Measurements from ENCODE around the gene AHRR.

DNA sequence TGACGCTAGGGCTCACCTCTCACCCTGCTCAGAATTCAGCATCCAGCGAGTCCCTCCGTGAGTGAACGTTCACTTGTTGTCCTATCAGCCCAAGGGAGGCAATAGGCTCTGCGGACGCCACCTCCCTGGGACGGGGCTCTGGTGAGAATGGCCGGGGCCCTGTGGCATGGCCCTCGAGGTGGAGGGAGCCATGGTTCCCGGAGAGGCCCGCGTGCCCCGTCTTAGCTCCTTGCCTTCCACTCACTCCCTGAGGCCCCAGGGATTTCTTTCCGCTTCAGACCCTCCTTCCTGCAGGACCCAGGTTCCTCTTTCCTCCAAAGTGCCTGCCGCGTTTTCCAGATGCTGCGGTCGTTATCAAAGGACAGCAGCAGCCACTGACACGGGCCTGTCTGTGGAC lies 142.9 kb downstream of the AHRR start:
- TF ChIP-seq, protein P1, sequence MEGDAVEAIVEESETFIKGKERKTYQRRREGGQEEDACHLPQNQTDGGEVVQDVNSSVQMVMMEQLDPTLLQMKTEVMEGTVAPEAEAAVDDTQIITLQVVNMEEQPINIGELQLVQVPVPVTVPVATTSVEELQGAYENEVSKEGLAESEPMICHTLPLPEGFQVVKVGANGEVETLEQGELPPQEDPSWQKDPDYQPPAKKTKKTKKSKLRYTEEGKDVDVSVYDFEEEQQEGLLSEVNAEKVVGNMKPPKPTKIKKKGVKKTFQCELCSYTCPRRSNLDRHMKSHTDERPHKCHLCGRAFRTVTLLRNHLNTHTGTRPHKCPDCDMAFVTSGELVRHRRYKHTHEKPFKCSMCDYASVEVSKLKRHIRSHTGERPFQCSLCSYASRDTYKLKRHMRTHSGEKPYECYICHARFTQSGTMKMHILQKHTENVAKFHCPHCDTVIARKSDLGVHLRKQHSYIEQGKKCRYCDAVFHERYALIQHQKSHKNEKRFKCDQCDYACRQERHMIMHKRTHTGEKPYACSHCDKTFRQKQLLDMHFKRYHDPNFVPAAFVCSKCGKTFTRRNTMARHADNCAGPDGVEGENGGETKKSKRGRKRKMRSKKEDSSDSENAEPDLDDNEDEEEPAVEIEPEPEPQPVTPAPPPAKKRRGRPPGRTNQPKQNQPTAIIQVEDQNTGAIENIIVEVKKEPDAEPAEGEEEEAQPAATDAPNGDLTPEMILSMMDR (IDR thresholded peaks at IDR 0.05 in 2 of 3, conservative IDR thresholded peaks at IDR 0.05 in 1 of 3; ENCODE audit: control insufficient read depth in 2 of 3, extremely low read depth in 1 of 3, insufficient read depth in 1 of 3, low read depth in 3 of 3, low read length in 3 of 3) = no peak
- TF ChIP-seq CEBPB (IDR thresholded peaks at IDR 0.05; ENCODE audit: borderline replicate concordance in 1 of 2, low read depth in 2 of 2, low read length in 2 of 2) = no peak
- TF ChIP-seq RAD21 (IDR thresholded peaks at IDR 0.05; ENCODE audit: insufficient read depth, low read depth, low read length) = no peak
- no peak for TF ChIP-seq FOXM1 (IDR thresholded peaks at IDR 0.05; ENCODE audit: low read depth, low read length)
- no peak for TF ChIP-seq SMC3 (IDR thresholded peaks at IDR 0.05; ENCODE audit: borderline replicate concordance, low read length)
- TF ChIP-seq POLR2AphosphoS5 (IDR thresholded peaks at IDR 0.05; ENCODE audit: low read length) = no peak
- TF ChIP-seq ZNF274 (IDR thresholded peaks at IDR 0.05; ENCODE audit: insufficient read depth, insufficient read length) = no peak
- TF ChIP-seq, protein P2, sequence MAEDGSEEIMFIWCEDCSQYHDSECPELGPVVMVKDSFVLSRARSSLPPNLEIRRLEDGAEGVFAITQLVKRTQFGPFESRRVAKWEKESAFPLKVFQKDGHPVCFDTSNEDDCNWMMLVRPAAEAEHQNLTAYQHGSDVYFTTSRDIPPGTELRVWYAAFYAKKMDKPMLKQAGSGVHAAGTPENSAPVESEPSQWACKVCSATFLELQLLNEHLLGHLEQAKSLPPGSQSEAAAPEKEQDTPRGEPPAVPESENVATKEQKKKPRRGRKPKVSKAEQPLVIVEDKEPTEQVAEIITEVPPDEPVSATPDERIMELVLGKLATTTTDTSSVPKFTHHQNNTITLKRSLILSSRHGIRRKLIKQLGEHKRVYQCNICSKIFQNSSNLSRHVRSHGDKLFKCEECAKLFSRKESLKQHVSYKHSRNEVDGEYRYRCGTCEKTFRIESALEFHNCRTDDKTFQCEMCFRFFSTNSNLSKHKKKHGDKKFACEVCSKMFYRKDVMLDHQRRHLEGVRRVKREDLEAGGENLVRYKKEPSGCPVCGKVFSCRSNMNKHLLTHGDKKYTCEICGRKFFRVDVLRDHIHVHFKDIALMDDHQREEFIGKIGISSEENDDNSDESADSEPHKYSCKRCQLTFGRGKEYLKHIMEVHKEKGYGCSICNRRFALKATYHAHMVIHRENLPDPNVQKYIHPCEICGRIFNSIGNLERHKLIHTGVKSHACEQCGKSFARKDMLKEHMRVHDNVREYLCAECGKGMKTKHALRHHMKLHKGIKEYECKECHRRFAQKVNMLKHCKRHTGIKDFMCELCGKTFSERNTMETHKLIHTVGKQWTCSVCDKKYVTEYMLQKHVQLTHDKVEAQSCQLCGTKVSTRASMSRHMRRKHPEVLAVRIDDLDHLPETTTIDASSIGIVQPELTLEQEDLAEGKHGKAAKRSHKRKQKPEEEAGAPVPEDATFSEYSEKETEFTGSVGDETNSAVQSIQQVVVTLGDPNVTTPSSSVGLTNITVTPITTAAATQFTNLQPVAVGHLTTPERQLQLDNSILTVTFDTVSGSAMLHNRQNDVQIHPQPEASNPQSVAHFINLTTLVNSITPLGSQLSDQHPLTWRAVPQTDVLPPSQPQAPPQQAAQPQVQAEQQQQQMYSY (CRISPR knock-in tag; IDR thresholded peaks at IDR 0.05) = no peak
- no peak for TF ChIP-seq RCOR1 (conservative IDR thresholded peaks at IDR 0.05; ENCODE audit: low read depth, low read length)
- TF ChIP-seq, protein P3, sequence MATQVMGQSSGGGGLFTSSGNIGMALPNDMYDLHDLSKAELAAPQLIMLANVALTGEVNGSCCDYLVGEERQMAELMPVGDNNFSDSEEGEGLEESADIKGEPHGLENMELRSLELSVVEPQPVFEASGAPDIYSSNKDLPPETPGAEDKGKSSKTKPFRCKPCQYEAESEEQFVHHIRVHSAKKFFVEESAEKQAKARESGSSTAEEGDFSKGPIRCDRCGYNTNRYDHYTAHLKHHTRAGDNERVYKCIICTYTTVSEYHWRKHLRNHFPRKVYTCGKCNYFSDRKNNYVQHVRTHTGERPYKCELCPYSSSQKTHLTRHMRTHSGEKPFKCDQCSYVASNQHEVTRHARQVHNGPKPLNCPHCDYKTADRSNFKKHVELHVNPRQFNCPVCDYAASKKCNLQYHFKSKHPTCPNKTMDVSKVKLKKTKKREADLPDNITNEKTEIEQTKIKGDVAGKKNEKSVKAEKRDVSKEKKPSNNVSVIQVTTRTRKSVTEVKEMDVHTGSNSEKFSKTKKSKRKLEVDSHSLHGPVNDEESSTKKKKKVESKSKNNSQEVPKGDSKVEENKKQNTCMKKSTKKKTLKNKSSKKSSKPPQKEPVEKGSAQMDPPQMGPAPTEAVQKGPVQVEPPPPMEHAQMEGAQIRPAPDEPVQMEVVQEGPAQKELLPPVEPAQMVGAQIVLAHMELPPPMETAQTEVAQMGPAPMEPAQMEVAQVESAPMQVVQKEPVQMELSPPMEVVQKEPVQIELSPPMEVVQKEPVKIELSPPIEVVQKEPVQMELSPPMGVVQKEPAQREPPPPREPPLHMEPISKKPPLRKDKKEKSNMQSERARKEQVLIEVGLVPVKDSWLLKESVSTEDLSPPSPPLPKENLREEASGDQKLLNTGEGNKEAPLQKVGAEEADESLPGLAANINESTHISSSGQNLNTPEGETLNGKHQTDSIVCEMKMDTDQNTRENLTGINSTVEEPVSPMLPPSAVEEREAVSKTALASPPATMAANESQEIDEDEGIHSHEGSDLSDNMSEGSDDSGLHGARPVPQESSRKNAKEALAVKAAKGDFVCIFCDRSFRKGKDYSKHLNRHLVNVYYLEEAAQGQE (IDR thresholded peaks at IDR 0.05; ENCODE audit: low read depth, low read length) = no peak

All from GM12878 (cell line).